H1 (cell line): ENCODE data around the gene RNF151. TPM values are rescaled to one million over a fixed set of nuclear protein-coding genes. Genes with fewer than 3 reads are reported as not detected.
A peak's percentile ranks its signal among the peaks of the same experiment; 100 is the strongest.

Experiments
- CTCF ChIA-PET: fragments of 300-600 bp; sonication (Branson Sonifier 250); formaldehyde crosslinking; loops from one replicate; lab custom pipeline; 2021; ENCODE audit not compliant: partially characterized antibody; lab: Charles Lee
- POLR2A ChIA-PET: fragments of 300-600 bp; sonication (Branson Sonifier 250); formaldehyde crosslinking; loops from one replicate; lab custom pipeline; 2021; ENCODE audit warnings: inconsistent platforms; ENCODE audit not compliant: partially characterized antibody; lab: Charles Lee
- DNase-seq, 2 experiments: peaks; one replicate each; pipeline versions ENCODE4 v3.0.0 to v3.0.0-alpha.2; 2010 to 2022; ENCODE audit warnings: low spot score in 2 of 2, low read depth in 1 of 2, mixed read lengths in 1 of 2
- FAIRE-seq: peaks from 2 replicates; lab custom pipeline; 2011; peaks lifted over from hg19 to GRCh38; lab: Jason Lieb, UNC
- H2AFZ ChIP-seq: 2 replicates; pipeline ENCODE4 v1.8.1; 2012; ENCODE audit warnings: low read length, inconsistent platforms
- H2AK5ac ChIP-seq: 2 replicates; pipeline ENCODE4 v1.6.1; 2013; ENCODE audit warnings: low read depth, low read length
- H2BK120ac ChIP-seq: replicated peaks from 2 replicates; pipeline ENCODE3; 2013; ENCODE audit warnings: low read depth, low read length, inconsistent platforms
- H2BK12ac ChIP-seq: 2 replicates; pipeline ENCODE4 v1.6.1; 2013; ENCODE audit warnings: low read depth, low read length
- H2BK15ac ChIP-seq: 2 replicates; pipeline ENCODE4 v1.6.1; 2013; ENCODE audit warnings: low read length
- H2BK20ac ChIP-seq: 2 replicates; pipeline ENCODE4 v1.6.1; 2013; ENCODE audit warnings: low read length
- H2BK5ac ChIP-seq: 2 replicates; pipeline ENCODE4 v1.6.1; 2013; ENCODE audit warnings: low read depth, low read length
- H3K14ac ChIP-seq: 2 replicates; pipeline ENCODE4 v1.6.1; 2013; ENCODE audit warnings: inconsistent platforms; ENCODE audit not compliant: insufficient read length
- H3K18ac ChIP-seq: 2 replicates; pipeline ENCODE4 v1.6.1; 2013; ENCODE audit warnings: low read length; ENCODE audit errors: extremely low read depth
- H3K23ac ChIP-seq: 2 replicates; pipeline ENCODE4 v1.6.1; 2013; ENCODE audit warnings: inconsistent platforms; ENCODE audit not compliant: insufficient read length
- H3K23me2 ChIP-seq: 2 replicates; pipeline ENCODE4 v1.6.1; 2013; ENCODE audit warnings: low read depth, low read length
- H3K27ac ChIP-seq: 2 replicates; pipeline ENCODE4 v1.6.1; 2011; ENCODE audit warnings: low read depth, low read length, inconsistent platforms
- H3K27me3 ChIP-seq, 4 experiments: replicated peaks in 1 of 4; 1 replicate in 1 of 4; 2 replicates in 3 of 4; pipeline versions ENCODE4 v1.6.1 to v1.8.1; 2011 to 2013; ENCODE audit warnings: low read length in 3 of 4, mild to moderate bottlenecking in 3 of 4, inconsistent platforms in 2 of 4, mixed read lengths in 2 of 4, moderate library complexity in 1 of 4; ENCODE audit not compliant: control insufficient read depth in 3 of 4, insufficient read depth in 3 of 4; ENCODE audit errors: extremely low read depth in 1 of 4
- H3K36me3 ChIP-seq, 4 experiments: 2 replicates each; pipeline versions ENCODE4 v1.6.1 to v1.8.1; 2011 to 2013; ENCODE audit warnings: mild to moderate bottlenecking in 4 of 4, low read length in 3 of 4, moderate library complexity in 2 of 4, control low read depth in 1 of 4, inconsistent platforms in 1 of 4; ENCODE audit not compliant: insufficient read depth in 4 of 4, control insufficient read depth in 2 of 4
- H3K4ac ChIP-seq: replicated peaks from 2 replicates; pipeline ENCODE3; 2013; ENCODE audit warnings: low read length, low read depth, mixed read lengths, inconsistent platforms; ENCODE audit not compliant: insufficient read length
- H3K4me1 ChIP-seq, 4 experiments: replicated peaks in 1 of 4; 1 replicate in 1 of 4; 2 replicates in 3 of 4; pipeline versions ENCODE4 v1.6.1 to v1.8.1; 2011 to 2013; ENCODE audit warnings: low read length in 3 of 4, inconsistent platforms in 2 of 4, mixed read lengths in 1 of 4; ENCODE audit not compliant: insufficient read depth in 4 of 4, control insufficient read depth in 3 of 4
- H3K4me2 ChIP-seq, 2 experiments: 2 replicates each; pipeline versions ENCODE4 v1.6.1 to v1.8.1; 2011 to 2013; ENCODE audit warnings: low read depth in 2 of 2, low read length in 2 of 2, control low read depth in 1 of 2, inconsistent platforms in 1 of 2, mild to moderate bottlenecking in 1 of 2; ENCODE audit not compliant: insufficient read depth in 1 of 2
- H3K4me3 ChIP-seq, 4 experiments: fragments of 200-600, 300-600 bp in 1 of 4; sonication (generic), shearing (Covaris generic), sonication (Bioruptor Twin) in 1 of 4; 2 replicates each; pipeline versions ENCODE4 v1.5.1 to v1.8.1; 2011 to 2016; ENCODE audit warnings: low read length in 4 of 4, low read depth in 3 of 4, control low read depth in 2 of 4, inconsistent platforms in 2 of 4, mild to moderate bottlenecking in 2 of 4, mixed read lengths in 1 of 4, moderate library complexity in 1 of 4; ENCODE audit not compliant: insufficient read depth in 2 of 4; ENCODE audit errors: extremely low read depth in 1 of 4
- H3K56ac ChIP-seq: replicated peaks from 2 replicates; pipeline ENCODE3; 2013; ENCODE audit warnings: low read depth, mild to moderate bottlenecking, mixed read lengths, low read length, inconsistent platforms; ENCODE audit not compliant: insufficient read length
- H3K79me1 ChIP-seq: 2 replicates; pipeline ENCODE4 v1.6.1; 2013; ENCODE audit warnings: low read depth, low read length, control low read depth
- H3K79me2 ChIP-seq, 2 experiments: 2 replicates each; pipeline versions ENCODE4 v1.6.1 to v1.8.1; 2012 to 2013; ENCODE audit warnings: low read length in 2 of 2, mild to moderate bottlenecking in 2 of 2, inconsistent platforms in 1 of 2; ENCODE audit not compliant: insufficient read depth in 2 of 2, control insufficient read depth in 1 of 2
- H3K9ac ChIP-seq, 4 experiments: replicated peaks in 1 of 4; 1 replicate in 1 of 4; 2 replicates in 3 of 4; pipeline versions ENCODE4 v1.6.1 to v1.8.1; 2011 to 2013; ENCODE audit warnings: low read depth in 3 of 4, low read length in 3 of 4, control low read depth in 2 of 4, mild to moderate bottlenecking in 2 of 4, moderate library complexity in 2 of 4, inconsistent platforms in 1 of 4; ENCODE audit errors: extremely low read depth in 1 of 4
- H3K9me3 ChIP-seq, 2 experiments: 2 replicates each; pipeline versions ENCODE4 v1.6.1 to v1.8.1; 2012 to 2013; ENCODE audit warnings: mild to moderate bottlenecking in 2 of 2, moderate library complexity in 2 of 2, control low read depth in 1 of 2, inconsistent platforms in 1 of 2, low read depth in 1 of 2, low read length in 1 of 2, mixed read lengths in 1 of 2; ENCODE audit not compliant: insufficient read depth in 2 of 2
- H4K20me1 ChIP-seq, 2 experiments: replicated peaks in 1 of 2; 2 replicates each; pipeline versions ENCODE3 to v1.8.1; 2011 to 2013; ENCODE audit warnings: inconsistent platforms in 2 of 2, low read length in 2 of 2, mild to moderate bottlenecking in 1 of 2; ENCODE audit not compliant: insufficient read depth in 2 of 2, control insufficient read depth in 1 of 2
- H4K5ac ChIP-seq: 2 replicates; pipeline ENCODE4 v1.6.1; 2013; ENCODE audit warnings: low read length, low read depth, mixed read lengths, inconsistent platforms; ENCODE audit not compliant: insufficient read length
- H4K8ac ChIP-seq: 2 replicates; pipeline ENCODE4 v1.8.0; 2013; ENCODE audit warnings: mild to moderate bottlenecking, moderate library complexity, low read length, inconsistent platforms; ENCODE audit not compliant: insufficient read depth; ENCODE audit errors: extremely low read depth
- H4K91ac ChIP-seq: replicated peaks from 2 replicates; pipeline ENCODE3; 2013; ENCODE audit warnings: low read length, mixed read lengths, inconsistent platforms; ENCODE audit not compliant: insufficient read length
- CEBPB ChIP-seq: IDR thresholded peaks from 2 replicates; pipeline ENCODE4 v1.6.1; 2012; ENCODE audit warnings: low read depth, low read length
- CTBP2 ChIP-seq: IDR thresholded peaks from 2 replicates; pipeline ENCODE4 v1.7.0; 2011; ENCODE audit warnings: borderline replicate concordance, mild to moderate bottlenecking, moderate library complexity, mixed read lengths, low read length; ENCODE audit not compliant: insufficient read depth, insufficient read length
- HDAC6 ChIP-seq: IDR thresholded peaks from one replicate; pipeline ENCODE4 v1.7.1; 2012; ENCODE audit warnings: low read depth, mild to moderate bottlenecking, inconsistent platforms, low read length, moderate library complexity
- KDM4A ChIP-seq: IDR thresholded peaks from one replicate; pipeline ENCODE4 v1.7.1; 2012; ENCODE audit warnings: low read depth, mild to moderate bottlenecking, moderate library complexity, low read length, inconsistent platforms; ENCODE audit not compliant: severe bottlenecking
- RNF2 ChIP-seq: fragments of 200-900, 300-1000 bp; sonication (generic); IDR thresholded peaks from 2 replicates; pipeline ENCODE4 v1.7.1; 2016; ENCODE audit warnings: borderline replicate concordance, low read depth, mild to moderate bottlenecking, antibody characterized with exemption, low read length; ENCODE audit not compliant: poor library complexity, severe bottlenecking; ENCODE audit errors: missing control alignments
- SRF ChIP-seq: IDR thresholded peaks from 2 replicates; pipeline ENCODE4 v1.6.1; 2011; ENCODE audit warnings: mild to moderate bottlenecking, low read depth, low read length, moderate library complexity
- TAF1 ChIP-seq: IDR thresholded peaks from 2 replicates; pipeline ENCODE4 v1.6.1; 2011; ENCODE audit warnings: mild to moderate bottlenecking, low read depth, low read length
- TCF12 ChIP-seq: IDR thresholded peaks from 2 replicates; pipeline ENCODE4 v1.6.1; 2011; ENCODE audit warnings: low read depth, mild to moderate bottlenecking, low read length
- WGBS, 2 experiments: shearing (Covaris generic) in 1 of 2; methylation state at CpG; one replicate each; pipeline versions ENCODE4 v1.1.6 to v1.1.7; 2013 to 2015; ENCODE audit warnings: low lambda C conversion rate in 2 of 2, mixed read lengths in 2 of 2, inconsistent platforms in 1 of 2, low coverage in 1 of 2, missing lambda C conversion rate in 1 of 2; ENCODE audit not compliant: insufficient replicate concordance in 2 of 2, insufficient coverage in 1 of 2, insufficient read length in 1 of 2; ENCODE audit errors: extremely low coverage in 1 of 2, missing lambda C conversion rate in 1 of 2; 5-methylcytosine and 5-hydroxymethylcytosine counted together
- polyA plus RNA-seq, 7 experiments: library from polyadenylated mRNA; depleted of rRNA in 3 of 7; stranded (reverse) in 5 of 7; unstranded in 2 of 7; fragments of >200 nt in 5 of 7; fragments of 200-250 nt in 2 of 7; gene quantifications; 1 replicate in 5 of 7; 2 replicates in 1 of 7; 4 replicates in 1 of 7; pipeline versions ENCODE4 v1.2.1 to v1.2.3, GENCODE V29; 2011 to 2013; ENCODE audit warnings: missing spikeins in 2 of 7, mixed read lengths in 2 of 7
- total RNA-seq: library from RNA; stranded (reverse); fragmentation: NEBNext Ultra II Directional; extraction: Animal tissue kit (Norgen Biotek cat#: 25700); gene quantifications from 2 replicates; pipeline ENCODE4 v1.2.1, GENCODE V29; 2021
- TF ChIP-seq, protein P1 (sequence below): IDR thresholded peaks from 2 replicates; pipeline ENCODE4 v1.6.1; 2012; ENCODE audit warnings: low read length, inconsistent platforms
- TF ChIP-seq, protein P2 (sequence below): IDR thresholded peaks from 2 replicates; pipeline ENCODE4 v1.6.1; 2011; ENCODE audit warnings: low read depth, mild to moderate bottlenecking, low read length; ENCODE audit not compliant: insufficient read depth

Gene RNF151
- total and polyA plus RNA-seq, 2 of the 8 experiments (the other 6 are each of a cell fraction or from before 2014, with no cell fraction given) = not detected

DNA sequence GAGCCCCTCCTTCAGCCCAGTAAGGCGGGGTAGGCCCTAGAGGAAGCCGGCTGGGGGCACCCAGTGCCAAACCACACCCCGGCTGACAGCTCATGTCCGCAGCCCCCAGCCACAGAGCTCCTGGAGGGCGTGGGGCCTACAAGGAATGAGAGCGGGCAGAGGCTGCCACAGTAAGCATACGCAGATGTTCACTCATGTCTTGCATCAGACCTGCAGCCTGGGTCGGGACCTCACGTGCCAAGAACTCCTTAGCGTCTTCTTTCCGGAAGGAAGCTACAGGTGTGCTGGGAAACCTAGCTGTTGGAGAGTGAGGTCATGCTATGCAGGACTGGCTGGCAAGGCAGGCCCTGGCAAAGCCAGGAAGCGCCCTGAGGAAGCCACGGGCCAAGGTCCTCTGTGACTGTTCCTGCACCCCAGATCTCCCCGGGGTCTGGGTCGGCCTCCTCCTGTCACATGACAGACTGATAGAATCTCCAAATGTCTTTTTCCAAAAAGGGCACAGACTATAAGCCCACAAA, 41.4 kb downstream of the RNF151 start:
- no peak overlapping the region for H3K14ac ChIP-seq
- peak overlapping the region in 3 of 4 experiments; percentile 80 to 95 (median 86); a peak in 5 of 8 replicates for H3K4me3 ChIP-seq
- H3K9me3 ChIP-seq = no peaks in the 10 kb centered on the region
- H3K18ac ChIP-seq = no peak overlapping the region
- peaks cover 0 to 4% (median under 1%) of the 10 kb centered on the region in 4 experiments; a peak in 2 of 8 replicates for H3K36me3 ChIP-seq
- no peak overlapping the region for H3K27ac ChIP-seq
- peak overlapping the region; percentile 89 to 92; a peak in 3 of 4 replicates for H3K4me2 ChIP-seq
- H4K8ac ChIP-seq = no peak overlapping the region
- H3K4ac ChIP-seq = no peak overlapping the region
- peaks cover 23 to 51% of the 10 kb centered on the region in 2 experiments for H4K20me1 ChIP-seq
- H2AFZ ChIP-seq = no peak overlapping the region
- FAIRE-seq (no peak), DNase-seq (no peak)
- WGBS, 2 experiments = 90% methylated on average over 15 of the region's 15 CpGs; no CpG with 5 or more reads in 1 of the 2 experiments
- no peak overlapping the region for H4K91ac ChIP-seq
- H3K79me2 ChIP-seq = peaks cover 22 to 50% of the 10 kb centered on the region in 2 experiments; a peak in 3 of 4 replicates
- H2BK20ac ChIP-seq = no peak overlapping the region
- no peak overlapping the region for H2BK12ac ChIP-seq
- no peak overlapping the region for H2BK15ac ChIP-seq
- H3K27me3 ChIP-seq = no peaks in the 10 kb centered on the region
- H3K56ac ChIP-seq = no peak overlapping the region
- H3K79me1 ChIP-seq = peaks cover 9% of the 10 kb centered on the region; the same call in 1 of the 2 replicates
- ChIA-PET POLR2A (interaction anchor here (0.6 to 2.8 kb wide), 14 partner anchors 9 to 232 kb away, joined by 3 to 17 read pairs (median 4); partner anchors contain the start of genes NPW, RPS2, TBL3 and TRAF7), CTCF (interaction anchor here (0.8 to 2.8 kb wide), 10 partner anchors 9 to 139 kb away, joined by 3 to 7 read pairs (median 6); partner anchors contain the start of genes NHERF2 and NPW)
- no peak overlapping the region for H2BK120ac ChIP-seq
- TF ChIP-seq SRF = no peak
- TF ChIP-seq, protein P1, sequence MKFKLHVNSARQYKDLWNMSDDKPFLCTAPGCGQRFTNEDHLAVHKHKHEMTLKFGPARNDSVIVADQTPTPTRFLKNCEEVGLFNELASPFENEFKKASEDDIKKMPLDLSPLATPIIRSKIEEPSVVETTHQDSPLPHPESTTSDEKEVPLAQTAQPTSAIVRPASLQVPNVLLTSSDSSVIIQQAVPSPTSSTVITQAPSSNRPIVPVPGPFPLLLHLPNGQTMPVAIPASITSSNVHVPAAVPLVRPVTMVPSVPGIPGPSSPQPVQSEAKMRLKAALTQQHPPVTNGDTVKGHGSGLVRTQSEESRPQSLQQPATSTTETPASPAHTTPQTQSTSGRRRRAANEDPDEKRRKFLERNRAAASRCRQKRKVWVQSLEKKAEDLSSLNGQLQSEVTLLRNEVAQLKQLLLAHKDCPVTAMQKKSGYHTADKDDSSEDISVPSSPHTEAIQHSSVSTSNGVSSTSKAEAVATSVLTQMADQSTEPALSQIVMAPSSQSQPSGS = no peak
- TF ChIP-seq CEBPB = no peak
- TF ChIP-seq RNF2 = no peak
- TF ChIP-seq TAF1 = no peak
- no peak for TF ChIP-seq CTBP2
- TF ChIP-seq, protein P2, sequence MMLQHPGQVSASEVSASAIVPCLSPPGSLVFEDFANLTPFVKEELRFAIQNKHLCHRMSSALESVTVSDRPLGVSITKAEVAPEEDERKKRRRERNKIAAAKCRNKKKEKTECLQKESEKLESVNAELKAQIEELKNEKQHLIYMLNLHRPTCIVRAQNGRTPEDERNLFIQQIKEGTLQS = no peak
- TF ChIP-seq HDAC6 = no peak
- TF ChIP-seq KDM4A = no peak
- TF ChIP-seq TCF12 = no peak
- H2AK5ac ChIP-seq = no peak overlapping the region
- H3K23ac ChIP-seq = no peak overlapping the region
- peaks cover 3 to 38% (median 22%) of the 10 kb centered on the region in 4 experiments for H3K4me1 ChIP-seq
- H2BK5ac ChIP-seq = no peak overlapping the region
- H3K23me2 ChIP-seq = peaks cover 12% of the 10 kb centered on the region; the same call in 1 of the 2 replicates
- H3K9ac ChIP-seq = no peak overlapping the region
- no peak overlapping the region for H4K5ac ChIP-seq
